Measurements from ENCODE around the gene CACNA1C.

- no peak for TF ChIP-seq CTCF (IDR thresholded peaks at IDR 0.05)
- TF ChIP-seq EZH2 (IDR thresholded peaks at IDR 0.05; ENCODE audit: borderline replicate concordance, insufficient read depth, low read depth, low read length, poor library complexity, severe bottlenecking): no peak
These were observed 92.2 kb downstream of the CACNA1C start for GRCh38 chr12:2144951-2145350.

Measured in B cell (primary cell).